K562 (cell line): ENCODE data around the gene SLC30A1. TPM values are rescaled to one million over a fixed set of nuclear protein-coding genes. Genes with fewer than 3 reads are reported as not detected.

ENCODE experiments used
- ATAC-seq: fragments of 200-7000 bp; cut with Tn5 transposase; 3 replicates; pipeline ENCODE4 v1.9.1; 2020; ENCODE audit warnings: moderate library complexity
- BruUV-seq: library from RNA; stranded (reverse); fragments of 400-500 nt; replicated peaks from 2 replicates; lab custom pipeline; 2021; lab: Mats Ljungman, UMichigan
- CTCF ChIA-PET: fragments of 300-600 bp; formaldehyde crosslinking; extraction: SDS; loops from one replicate; lab custom pipeline; 2021; ENCODE audit warnings: low intra/inter-chr PET ratio; lab: Yijun Ruan, JAX
- POLR2A ChIA-PET: fragments of 300-600, 350-650 bp; sonication (Branson Sonifier 250); formaldehyde crosslinking; extraction: SDS; loops from one replicate; lab custom pipeline; 2021; ENCODE audit warnings: antibody characterized with exemption, inconsistent platforms; lab: Yijun Ruan, JAX
- DNase-seq, 4 experiments: peaks; one replicate each; pipeline versions ENCODE4 v3.0.0 to v3.0.0-alpha.2; 2011 to 2018; ENCODE audit warnings: low spot score in 3 of 4, mixed read lengths in 3 of 4; ENCODE audit errors: extremely low read depth in 1 of 4
- FAIRE-seq: peaks from 2 replicates; lab custom pipeline; 2011; peaks lifted over from hg19 to GRCh38; lab: Jason Lieb, UNC
- H2AFZ ChIP-seq: 2 replicates; pipeline ENCODE4 v1.6.0; 2011; ENCODE audit warnings: low read depth, low read length, control low read depth, inconsistent platforms
- H3K27ac ChIP-seq: fragments of 200-600 bp; 3 replicates; pipeline ENCODE4 v1.8.0; 2011; ENCODE audit warnings: low read depth, mild to moderate bottlenecking, control low read depth, inconsistent platforms, low read length, moderate library complexity, mixed read lengths; ENCODE audit errors: extremely low read depth
- H3K27me3 ChIP-seq, 2 experiments: fragments of 300-600 bp in 1 of 2; 2 replicates in 1 of 2; 3 replicates in 1 of 2; pipeline versions ENCODE4 v1.6.0 to v1.8.0; 2011; ENCODE audit warnings: inconsistent platforms in 2 of 2, low read length in 2 of 2, mild to moderate bottlenecking in 1 of 2, mixed read lengths in 1 of 2, moderate library complexity in 1 of 2; ENCODE audit not compliant: control insufficient read depth in 2 of 2, insufficient read depth in 2 of 2
- H3K36me3 ChIP-seq: fragments of 300-600 bp; 3 replicates; pipeline ENCODE4 v1.8.0; 2011; ENCODE audit warnings: mild to moderate bottlenecking, low read length, inconsistent platforms; ENCODE audit not compliant: control insufficient read depth, insufficient read depth
- H3K4me1 ChIP-seq, 2 experiments: fragments of 200-600 bp in 1 of 2; replicated peaks in 1 of 2; 2 replicates in 1 of 2; 3 replicates in 1 of 2; pipeline versions ENCODE4 v1.5.1 to v1.8.0; 2011; ENCODE audit warnings: inconsistent platforms in 2 of 2, low read length in 2 of 2, mild to moderate bottlenecking in 1 of 2, mixed read lengths in 1 of 2, moderate library complexity in 1 of 2; ENCODE audit not compliant: control insufficient read depth in 2 of 2, insufficient read depth in 2 of 2
- H3K4me2 ChIP-seq: 2 replicates; pipeline ENCODE4 v1.6.1; 2011; ENCODE audit warnings: low read length, control low read depth, inconsistent platforms, mixed read lengths; ENCODE audit not compliant: insufficient read depth
- H3K4me3 ChIP-seq: fragments of 200-600 bp; sonication (generic), shearing (Covaris generic); 2 replicates; pipeline ENCODE4 v1.5.1; 2016; ENCODE audit warnings: control low read depth, inconsistent platforms
- H3K79me2 ChIP-seq: fragments of 200-600 bp; 3 replicates; pipeline ENCODE4 v1.8.0; 2011; ENCODE audit warnings: low read length, inconsistent platforms; ENCODE audit not compliant: control insufficient read depth, insufficient read depth
- H3K9ac ChIP-seq, 2 experiments: 2 replicates each; pipeline versions ENCODE4 v1.6.0 to v1.6.1; 2011; ENCODE audit warnings: low read depth in 2 of 2, low read length in 2 of 2, control low read depth in 1 of 2, inconsistent platforms in 1 of 2, mild to moderate bottlenecking in 1 of 2, mixed read lengths in 1 of 2; ENCODE audit not compliant: insufficient read depth in 1 of 2
- H3K9me1 ChIP-seq: one replicate; pipeline ENCODE4 v1.6.0; 2011; ENCODE audit warnings: inconsistent platforms, mild to moderate bottlenecking, low read length, moderate library complexity; ENCODE audit not compliant: control insufficient read depth, insufficient read depth
- H3K9me3 ChIP-seq: replicated peaks from 2 replicates; pipeline ENCODE4 v1.5.1; 2011; ENCODE audit warnings: low read depth, low read length, inconsistent platforms; ENCODE audit not compliant: control insufficient read depth, insufficient read depth
- H4K20me1 ChIP-seq: replicated peaks from 2 replicates; pipeline ENCODE4 v1.6.1; 2011; ENCODE audit warnings: low read length, inconsistent platforms, mixed read lengths; ENCODE audit not compliant: control insufficient read depth, insufficient read depth
- C11orf30 ChIP-seq: fragments of 450-650 bp; IDR thresholded peaks from 2 replicates; pipeline ENCODE4 v1.6.1; 2016; ENCODE audit warnings: low read depth, mild to moderate bottlenecking
- HCFC1 ChIP-seq: IDR thresholded peaks from 2 replicates; pipeline ENCODE4 v1.6.1; 2012; ENCODE audit warnings: low read depth, low read length, improper control_type of control experiment
- KDM5B ChIP-seq: fragments of 200-600 bp; sonication (generic); IDR thresholded peaks from 2 replicates; pipeline ENCODE4 v1.6.1; 2012; ENCODE audit warnings: low read depth, mild to moderate bottlenecking, moderate library complexity, low read length, control low read depth, inconsistent platforms; ENCODE audit not compliant: insufficient replicate concordance
- NFE2L1 ChIP-seq: fragments of 450-650 bp; IDR thresholded peaks from 2 replicates; pipeline ENCODE4 v1.6.1; 2016; ENCODE audit warnings: missing genetic modification characterization, low read depth, mild to moderate bottlenecking, missing compliant biosample characterization, moderate library complexity, borderline replicate concordance
- SREBF1 ChIP-seq: fragments of 150-350 bp; IDR thresholded peaks from 2 replicates; pipeline ENCODE4 v1.6.1; 2014; ENCODE audit warnings: antibody characterized with exemption, low read depth, low read length, borderline replicate concordance
- ZNF316 ChIP-seq: fragments of 450-650 bp; IDR thresholded peaks from 2 replicates; pipeline ENCODE4 v1.6.1; 2016
- ZNF699 ChIP-seq: fragments of 250-450 bp; sonication (Bioruptor Pico); IDR thresholded peaks from 2 replicates; pipeline ENCODE4 v1.8.0; 2021; ENCODE audit warnings: mild to moderate bottlenecking, moderate library complexity; ENCODE audit not compliant: insufficient replicate concordance
- WGBS: fragments of 100-300 bp; shearing (Covaris generic); methylation state at CpG from one replicate; pipeline ENCODE4 v1.1.6; 2016; ENCODE audit warnings: low coverage, mixed read lengths; ENCODE audit not compliant: insufficient coverage; ENCODE audit errors: missing lambda C conversion rate; 5-methylcytosine and 5-hydroxymethylcytosine counted together
- in situ Hi-C: fragments of 300-500 bp; cut with MboI; formaldehyde crosslinking; loops from 4 replicates; pipeline ENCODE4 v1.15.0; 2018; ENCODE audit warnings: inconsistent platforms, mixed read lengths
- intact Hi-C: fragments of 100-400 bp; cut with micrococcal nuclease; formaldehyde crosslinking; loops from 2 replicates; pipeline ENCODE4 v1.14.2; 2022
- polyA plus RNA-seq, 8 experiments: library from polyadenylated mRNA; depleted of rRNA in 4 of 8; stranded (reverse) in 5 of 8; unstranded in 3 of 8; fragments of >200 nt; fragmentation: Nextera tagmentation in 2 of 8; fragmentation: Illumina TruSeq in 1 of 8; extraction: Ambion mirVana in 2 of 8; extraction: Trizol in 1 of 8; gene quantifications; 2 replicates each; pipeline versions ENCODE4 v1.2.1 to v1.2.3, GENCODE V29; 2011 to 2014; ENCODE audit warnings: inconsistent platforms in 1 of 8, missing spikeins in 1 of 8
- total RNA-seq, 7 experiments: library from RNA; depleted of rRNA in 6 of 7; stranded (reverse); fragments of >200 nt in 6 of 7; fragmentation: Illumina TruSeq in 2 of 7; extraction: Trizol in 2 of 7; gene quantifications; 2 replicates each; pipeline versions ENCODE4 v1.2.1 to v1.2.3, GENCODE V29; 2011 to 2021; ENCODE audit warnings: low replicate concordance in 1 of 7
- TF ChIP-seq, protein P1 (sequence below): sonication (generic); formaldehyde crosslinking; IDR thresholded peaks from 2 replicates; pipeline ENCODE4 v1.8.1; 2023; ENCODE audit warnings: mild to moderate bottlenecking, missing genetic modification reagents, moderate library complexity
- TF ChIP-seq, protein P2 (sequence below): fragments of 200-600 bp; sonication (generic); IDR thresholded peaks from one replicate; pipeline ENCODE4 v1.6.1; 2012; ENCODE audit warnings: mild to moderate bottlenecking, low read depth, low read length, inconsistent platforms

SLC30A1 gene
- total and polyA plus RNA-seq, 9 of the 15 experiments (the other 6 are each of a cell fraction or from before 2014, with no cell fraction given): 4.1 to 14.4 (median 6.6) TPM

DNA sequence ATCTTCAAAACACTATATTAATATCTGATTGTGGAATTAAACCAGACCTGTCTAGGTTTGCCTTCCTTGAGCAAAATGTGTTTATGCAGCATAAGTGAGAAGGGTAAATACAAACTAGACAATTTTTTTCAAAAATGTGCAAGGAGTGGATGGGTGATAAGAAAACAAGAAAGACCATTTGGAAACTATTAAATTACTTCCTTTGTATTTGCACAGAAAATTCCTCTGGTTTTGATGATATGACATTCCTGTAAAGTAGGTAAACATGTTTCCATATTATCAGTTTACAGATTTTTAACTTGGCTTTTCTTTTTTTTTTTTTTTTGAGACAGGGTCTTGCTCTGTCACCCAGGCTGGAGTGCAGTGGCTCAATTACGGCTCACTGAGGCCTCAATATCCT, 24.8 kb upstream of the SLC30A1 start:
- 100% methylated on average over 1 of the region's 1 CpG for WGBS
- ATAC-seq (no peak), FAIRE-seq (no peak), DNase-seq (no peak)
- Histone ChIP-seq H4K20me1 (no peaks in the 10 kb centered on the region), H3K36me3 (peaks cover 21% of the 10 kb centered on the region), H3K9ac (no peak overlapping the region), H3K4me1 (peaks cover 10 to 26% of the 10 kb centered on the region in 2 experiments; a peak in 4 of 5 replicates), H3K79me2 (peaks cover 31% of the 10 kb centered on the region), H3K4me2 (no peak overlapping the region), H3K4me3 (no peak overlapping the region), H3K27me3 (no peaks in the 10 kb centered on the region), H3K9me1 (no peaks in the 10 kb centered on the region), H3K27ac (no peak overlapping the region), H3K9me3 (no peaks in the 10 kb centered on the region), H2AFZ (no peak overlapping the region)
- intact Hi-C loops (no loop called here), in situ Hi-C loops (no loop called here)
- ChIA-PET POLR2A (interaction anchor here (0.6 to 4.9 kb wide), 3 partner anchors 20 to 806 kb away, joined by 3 to 31 read pairs (median 5); partner anchors contain the start of gene SLC30A1), CTCF (no interaction called here)
- no TSS peak for BruUV-seq
- peak; percentile 53; the same call in 1 of the 2 replicates for TF ChIP-seq C11orf30
- TF ChIP-seq, protein P1, sequence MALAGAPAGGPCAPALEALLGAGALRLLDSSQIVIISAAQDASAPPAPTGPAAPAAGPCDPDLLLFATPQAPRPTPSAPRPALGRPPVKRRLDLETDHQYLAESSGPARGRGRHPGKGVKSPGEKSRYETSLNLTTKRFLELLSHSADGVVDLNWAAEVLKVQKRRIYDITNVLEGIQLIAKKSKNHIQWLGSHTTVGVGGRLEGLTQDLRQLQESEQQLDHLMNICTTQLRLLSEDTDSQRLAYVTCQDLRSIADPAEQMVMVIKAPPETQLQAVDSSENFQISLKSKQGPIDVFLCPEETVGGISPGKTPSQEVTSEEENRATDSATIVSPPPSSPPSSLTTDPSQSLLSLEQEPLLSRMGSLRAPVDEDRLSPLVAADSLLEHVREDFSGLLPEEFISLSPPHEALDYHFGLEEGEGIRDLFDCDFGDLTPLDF (CRISPR knock-in tag): no peak
- peak; percentile 75 for TF ChIP-seq ZNF316
- no peak for TF ChIP-seq NFE2L1 (tag)
- no peak for TF ChIP-seq KDM5B
- no peak for TF ChIP-seq SREBF1
- TF ChIP-seq ZNF699 (CRISPR knock-in tag): no peak
- TF ChIP-seq HCFC1: no peak
- TF ChIP-seq, protein P2, sequence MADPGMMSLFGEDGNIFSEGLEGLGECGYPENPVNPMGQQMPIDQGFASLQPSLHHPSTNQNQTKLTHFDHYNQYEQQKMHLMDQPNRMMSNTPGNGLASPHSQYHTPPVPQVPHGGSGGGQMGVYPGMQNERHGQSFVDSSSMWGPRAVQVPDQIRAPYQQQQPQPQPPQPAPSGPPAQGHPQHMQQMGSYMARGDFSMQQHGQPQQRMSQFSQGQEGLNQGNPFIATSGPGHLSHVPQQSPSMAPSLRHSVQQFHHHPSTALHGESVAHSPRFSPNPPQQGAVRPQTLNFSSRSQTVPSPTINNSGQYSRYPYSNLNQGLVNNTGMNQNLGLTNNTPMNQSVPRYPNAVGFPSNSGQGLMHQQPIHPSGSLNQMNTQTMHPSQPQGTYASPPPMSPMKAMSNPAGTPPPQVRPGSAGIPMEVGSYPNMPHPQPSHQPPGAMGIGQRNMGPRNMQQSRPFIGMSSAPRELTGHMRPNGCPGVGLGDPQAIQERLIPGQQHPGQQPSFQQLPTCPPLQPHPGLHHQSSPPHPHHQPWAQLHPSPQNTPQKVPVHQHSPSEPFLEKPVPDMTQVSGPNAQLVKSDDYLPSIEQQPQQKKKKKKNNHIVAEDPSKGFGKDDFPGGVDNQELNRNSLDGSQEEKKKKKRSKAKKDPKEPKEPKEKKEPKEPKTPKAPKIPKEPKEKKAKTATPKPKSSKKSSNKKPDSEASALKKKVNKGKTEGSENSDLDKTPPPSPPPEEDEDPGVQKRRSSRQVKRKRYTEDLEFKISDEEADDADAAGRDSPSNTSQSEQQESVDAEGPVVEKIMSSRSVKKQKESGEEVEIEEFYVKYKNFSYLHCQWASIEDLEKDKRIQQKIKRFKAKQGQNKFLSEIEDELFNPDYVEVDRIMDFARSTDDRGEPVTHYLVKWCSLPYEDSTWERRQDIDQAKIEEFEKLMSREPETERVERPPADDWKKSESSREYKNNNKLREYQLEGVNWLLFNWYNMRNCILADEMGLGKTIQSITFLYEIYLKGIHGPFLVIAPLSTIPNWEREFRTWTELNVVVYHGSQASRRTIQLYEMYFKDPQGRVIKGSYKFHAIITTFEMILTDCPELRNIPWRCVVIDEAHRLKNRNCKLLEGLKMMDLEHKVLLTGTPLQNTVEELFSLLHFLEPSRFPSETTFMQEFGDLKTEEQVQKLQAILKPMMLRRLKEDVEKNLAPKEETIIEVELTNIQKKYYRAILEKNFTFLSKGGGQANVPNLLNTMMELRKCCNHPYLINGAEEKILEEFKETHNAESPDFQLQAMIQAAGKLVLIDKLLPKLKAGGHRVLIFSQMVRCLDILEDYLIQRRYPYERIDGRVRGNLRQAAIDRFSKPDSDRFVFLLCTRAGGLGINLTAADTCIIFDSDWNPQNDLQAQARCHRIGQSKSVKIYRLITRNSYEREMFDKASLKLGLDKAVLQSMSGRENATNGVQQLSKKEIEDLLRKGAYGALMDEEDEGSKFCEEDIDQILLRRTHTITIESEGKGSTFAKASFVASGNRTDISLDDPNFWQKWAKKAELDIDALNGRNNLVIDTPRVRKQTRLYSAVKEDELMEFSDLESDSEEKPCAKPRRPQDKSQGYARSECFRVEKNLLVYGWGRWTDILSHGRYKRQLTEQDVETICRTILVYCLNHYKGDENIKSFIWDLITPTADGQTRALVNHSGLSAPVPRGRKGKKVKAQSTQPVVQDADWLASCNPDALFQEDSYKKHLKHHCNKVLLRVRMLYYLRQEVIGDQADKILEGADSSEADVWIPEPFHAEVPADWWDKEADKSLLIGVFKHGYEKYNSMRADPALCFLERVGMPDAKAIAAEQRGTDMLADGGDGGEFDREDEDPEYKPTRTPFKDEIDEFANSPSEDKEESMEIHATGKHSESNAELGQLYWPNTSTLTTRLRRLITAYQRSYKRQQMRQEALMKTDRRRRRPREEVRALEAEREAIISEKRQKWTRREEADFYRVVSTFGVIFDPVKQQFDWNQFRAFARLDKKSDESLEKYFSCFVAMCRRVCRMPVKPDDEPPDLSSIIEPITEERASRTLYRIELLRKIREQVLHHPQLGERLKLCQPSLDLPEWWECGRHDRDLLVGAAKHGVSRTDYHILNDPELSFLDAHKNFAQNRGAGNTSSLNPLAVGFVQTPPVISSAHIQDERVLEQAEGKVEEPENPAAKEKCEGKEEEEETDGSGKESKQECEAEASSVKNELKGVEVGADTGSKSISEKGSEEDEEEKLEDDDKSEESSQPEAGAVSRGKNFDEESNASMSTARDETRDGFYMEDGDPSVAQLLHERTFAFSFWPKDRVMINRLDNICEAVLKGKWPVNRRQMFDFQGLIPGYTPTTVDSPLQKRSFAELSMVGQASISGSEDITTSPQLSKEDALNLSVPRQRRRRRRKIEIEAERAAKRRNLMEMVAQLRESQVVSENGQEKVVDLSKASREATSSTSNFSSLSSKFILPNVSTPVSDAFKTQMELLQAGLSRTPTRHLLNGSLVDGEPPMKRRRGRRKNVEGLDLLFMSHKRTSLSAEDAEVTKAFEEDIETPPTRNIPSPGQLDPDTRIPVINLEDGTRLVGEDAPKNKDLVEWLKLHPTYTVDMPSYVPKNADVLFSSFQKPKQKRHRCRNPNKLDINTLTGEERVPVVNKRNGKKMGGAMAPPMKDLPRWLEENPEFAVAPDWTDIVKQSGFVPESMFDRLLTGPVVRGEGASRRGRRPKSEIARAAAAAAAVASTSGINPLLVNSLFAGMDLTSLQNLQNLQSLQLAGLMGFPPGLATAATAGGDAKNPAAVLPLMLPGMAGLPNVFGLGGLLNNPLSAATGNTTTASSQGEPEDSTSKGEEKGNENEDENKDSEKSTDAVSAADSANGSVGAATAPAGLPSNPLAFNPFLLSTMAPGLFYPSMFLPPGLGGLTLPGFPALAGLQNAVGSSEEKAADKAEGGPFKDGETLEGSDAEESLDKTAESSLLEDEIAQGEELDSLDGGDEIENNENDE: no peak
